CD4-positive, alpha-beta T cell treated with Interleukin-1 beta for 1 hour (primary cell): ENCODE measurements around the gene HSPB7.
"Not testable (repeated sequence)": the region's sequence is repeated elsewhere in the genome, so short reads cannot be mapped to it uniquely, and the experiment has no call there.

ENCODE experiments used
- DNase-seq, 2 donors: peaks; one replicate each; pipeline ENCODE4 v3.0.0-alpha.2; 2020 to 2022

HSPB7 gene

GRCh38 chr1:16017461-16018303, at the start of gene HSPB7:
Gene HSPB7, minus strand, starts transcription at chr1:16018043. Its CDS starts 80 bp downstream, at chr1:16017963.
- no peak for DNase-seq

DNA sequence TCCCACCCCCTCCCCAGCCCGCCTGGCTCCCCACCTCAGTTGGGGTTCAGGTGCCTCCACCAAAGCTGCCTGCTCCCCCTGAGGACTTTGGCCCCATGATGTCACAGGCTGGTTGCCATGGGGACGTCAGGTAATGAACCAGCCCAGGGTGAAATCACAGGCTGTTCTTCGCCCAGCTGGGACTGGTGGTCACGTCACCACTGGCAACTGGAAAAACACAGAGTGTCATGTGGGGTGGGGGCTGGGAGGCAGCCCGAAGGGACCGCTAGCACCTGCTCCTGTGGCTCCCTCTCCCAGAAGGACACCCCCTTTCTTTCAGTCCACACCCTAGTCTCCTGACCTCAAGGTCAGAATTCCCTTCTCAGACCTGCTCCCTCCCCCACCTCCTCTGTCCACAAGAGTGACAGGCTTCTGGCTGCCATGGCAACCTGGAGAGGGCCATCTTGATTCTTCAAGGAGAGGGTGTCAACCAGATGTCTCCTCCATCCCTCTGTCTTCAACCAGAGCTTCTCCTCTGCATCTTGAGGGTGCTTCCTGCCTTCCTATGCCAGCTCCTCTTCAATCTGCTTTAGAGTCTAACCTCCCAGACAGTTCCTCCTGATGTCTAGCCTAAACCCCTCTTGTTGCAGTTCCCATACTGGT, 49.4 kb upstream of the HSPB7 start:
- peak in 1 of 2 donors; percentile 6 for DNase-seq

GRCh38 chr1:16066245-16066644, 48.4 kb upstream of the HSPB7 start:
- no peak for DNase-seq

GRCh38 chr1:16065269-16065576, 47.4 kb upstream of the HSPB7 start:
- DNase-seq, result no peak

DNA sequence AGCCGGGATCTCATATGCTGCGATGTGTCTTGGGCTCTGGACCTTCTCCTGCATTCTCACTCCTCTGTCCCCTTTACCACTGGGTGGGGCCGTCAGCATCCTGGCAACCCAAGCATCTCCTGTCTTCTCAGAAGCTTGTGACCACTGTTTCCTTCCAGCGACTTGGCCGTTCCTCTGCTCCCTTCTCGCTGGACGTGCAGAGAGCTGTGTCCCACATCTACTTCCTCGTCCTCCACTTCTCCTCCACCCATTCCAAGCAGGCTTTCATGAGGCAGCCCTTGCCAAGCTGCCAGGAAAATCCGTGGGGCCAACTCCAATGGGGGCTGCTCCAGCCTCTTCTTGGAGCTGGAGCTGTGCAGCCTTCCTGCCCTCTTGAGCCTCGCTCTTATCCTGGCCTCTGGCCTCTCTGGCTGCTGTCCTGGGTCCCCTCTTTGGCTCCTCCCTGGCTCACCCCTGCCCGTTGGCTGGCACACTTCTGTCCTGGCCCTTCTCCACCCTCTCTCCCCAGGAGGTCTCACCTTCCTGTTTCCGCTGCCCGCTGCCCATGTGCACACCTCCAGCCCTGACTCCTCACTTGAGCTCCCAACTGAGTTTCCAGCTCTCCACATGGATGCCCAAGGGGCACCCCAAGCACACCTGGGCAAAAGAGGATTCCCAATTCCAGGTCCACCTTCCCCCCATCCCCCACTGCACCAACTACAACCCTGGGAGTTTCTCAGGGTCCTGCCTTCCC, 46.9 kb upstream of the HSPB7 start:
- DNase-seq, result no peak

GRCh38 chr1:16063921-16064320, 46.1 kb upstream of the HSPB7 start:
- no peak for DNase-seq

GRCh38 chr1:16063226-16063829, 45.5 kb upstream of the HSPB7 start:
- DNase-seq, result no peak

DNA sequence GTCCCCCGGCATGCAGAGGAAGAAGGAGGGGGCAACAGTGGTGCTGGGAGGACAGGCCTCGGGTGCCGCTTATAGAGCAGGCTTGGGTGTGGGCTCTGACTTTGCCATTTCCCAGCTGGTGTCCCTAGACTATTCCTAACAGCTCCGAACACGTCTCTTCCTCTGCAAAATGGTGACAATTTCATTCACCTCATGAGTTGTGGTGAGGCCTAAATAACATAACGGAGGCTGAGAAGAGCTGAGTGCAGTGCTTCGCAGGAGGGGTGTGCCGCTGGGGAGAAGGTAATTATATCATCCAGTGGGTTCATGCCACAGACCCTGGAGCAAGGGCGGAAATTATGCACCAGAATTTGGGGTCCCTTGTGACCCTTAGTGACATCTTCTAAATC, 44.8 kb upstream of the HSPB7 start:
- DNase-seq, result not testable (repeated sequence)

DNA sequence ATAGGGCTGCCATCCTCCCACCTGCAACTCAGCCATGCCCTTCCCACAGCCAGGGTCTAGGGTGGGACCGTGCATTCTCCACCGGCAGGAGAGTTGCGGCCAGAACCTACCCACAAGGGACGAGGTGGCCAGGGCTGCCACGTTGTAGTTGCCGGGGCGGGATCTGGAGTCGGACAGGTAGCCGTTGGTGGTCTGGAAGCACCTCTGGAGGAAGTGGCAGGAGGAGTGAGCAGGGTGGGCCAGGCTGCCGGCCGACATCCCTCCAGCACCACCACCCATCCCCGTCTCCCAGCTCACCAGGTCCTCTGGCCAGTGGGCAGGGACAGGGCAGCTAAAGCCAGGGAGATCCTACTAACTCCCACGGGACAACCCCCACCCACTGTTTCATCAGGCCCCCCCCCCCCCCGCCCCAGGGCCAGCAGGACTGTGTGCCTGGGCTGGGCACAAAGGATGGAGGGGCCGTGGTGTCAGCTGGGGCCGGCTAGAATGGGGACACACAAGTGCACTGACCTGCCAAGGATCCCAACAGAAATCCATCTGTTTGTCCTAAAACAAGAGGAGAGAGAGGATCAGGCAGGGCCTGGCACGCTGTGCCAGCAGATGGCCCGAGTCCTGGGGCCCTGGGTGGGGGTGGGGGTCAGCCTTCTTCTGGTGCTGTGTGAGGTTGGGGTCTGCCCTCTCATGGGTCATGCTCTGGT, 44.3 kb upstream of the HSPB7 start:
- DNase-seq, result not testable (repeated sequence)

DNA sequence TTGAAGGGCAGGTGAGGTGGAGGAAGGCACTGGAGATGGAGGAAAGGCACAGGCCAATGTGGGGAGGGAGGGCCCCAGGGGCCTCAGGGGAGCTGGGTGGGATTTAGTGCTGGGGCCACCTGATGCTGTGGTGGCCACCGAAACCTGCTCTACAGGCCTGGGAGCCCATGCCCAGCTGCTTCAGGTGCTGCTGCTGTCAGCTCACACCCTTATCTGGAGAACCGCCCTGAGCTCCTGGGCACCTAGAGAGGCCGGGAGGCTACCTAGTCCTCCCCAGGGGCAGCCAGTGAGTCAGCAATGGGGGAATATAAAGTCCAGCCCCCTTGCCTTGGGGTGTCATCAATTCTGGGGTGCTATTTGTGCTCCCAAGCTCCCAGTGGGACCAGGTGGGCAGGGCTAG, 43.4 kb upstream of the HSPB7 start:
- DNase-seq, result no peak

DNA sequence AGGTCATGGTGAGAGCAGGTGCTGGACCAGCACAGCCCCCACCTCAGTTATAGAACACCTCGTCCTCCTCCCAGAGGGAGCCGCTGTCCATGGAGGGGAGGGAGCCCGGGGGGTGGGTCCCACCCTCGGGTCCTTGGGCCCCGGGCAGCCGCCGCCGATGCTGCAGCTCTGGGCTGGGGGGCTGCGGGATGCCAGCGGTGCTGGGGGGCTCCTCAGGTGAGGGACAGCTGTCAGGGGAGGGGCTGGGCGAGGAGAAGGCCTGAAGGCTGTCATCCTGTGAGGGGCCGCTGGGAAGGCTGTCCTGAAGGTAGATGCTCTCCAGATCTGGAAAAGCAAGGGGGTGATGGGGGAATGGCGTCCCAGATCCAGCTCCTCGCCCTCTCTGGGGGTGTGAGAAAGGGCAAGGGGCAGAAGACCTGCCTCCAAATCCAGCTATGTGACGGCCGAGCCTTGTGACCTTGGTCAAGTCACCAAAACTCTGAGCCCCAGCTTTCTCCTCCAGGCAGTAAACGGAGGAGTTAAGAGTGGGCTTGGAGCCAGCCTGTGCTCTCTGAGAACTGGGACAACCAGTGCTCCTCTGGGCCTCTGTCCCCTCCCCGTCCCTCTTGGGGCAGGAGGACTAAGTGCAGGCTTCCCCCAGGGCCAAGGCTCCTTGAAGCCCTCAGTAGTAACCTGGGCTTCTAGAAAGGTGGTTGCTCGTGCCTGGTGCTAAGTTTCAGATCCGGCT, 40.7 kb upstream of the HSPB7 start:
- DNase-seq, result not testable (repeated sequence)

- DNase-seq, result not testable (repeated sequence)
Observed at GRCh38 chr1:16057314-16057915, 39.6 kb upstream of the HSPB7 start.

DNA sequence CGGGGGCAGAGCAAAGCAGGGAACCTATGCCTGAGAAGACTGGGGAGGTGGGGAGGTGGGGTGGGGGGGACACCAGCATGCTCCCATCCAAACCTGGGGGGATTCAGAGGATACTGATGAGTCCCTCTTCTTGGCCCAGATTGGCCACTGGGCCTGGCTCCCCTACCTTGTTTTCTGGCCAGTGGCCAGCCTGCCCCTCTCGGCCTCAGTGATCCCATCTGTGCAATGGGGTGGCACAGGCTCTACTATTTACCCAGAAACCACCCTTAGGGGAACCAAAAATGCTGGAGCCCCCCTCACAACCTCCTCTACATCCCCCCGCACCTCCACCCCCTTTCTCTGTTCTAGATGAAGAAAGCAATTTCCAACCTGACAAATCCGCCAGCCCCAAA, 38.7 kb upstream of the HSPB7 start:
- DNase-seq, result not testable (repeated sequence)

DNA sequence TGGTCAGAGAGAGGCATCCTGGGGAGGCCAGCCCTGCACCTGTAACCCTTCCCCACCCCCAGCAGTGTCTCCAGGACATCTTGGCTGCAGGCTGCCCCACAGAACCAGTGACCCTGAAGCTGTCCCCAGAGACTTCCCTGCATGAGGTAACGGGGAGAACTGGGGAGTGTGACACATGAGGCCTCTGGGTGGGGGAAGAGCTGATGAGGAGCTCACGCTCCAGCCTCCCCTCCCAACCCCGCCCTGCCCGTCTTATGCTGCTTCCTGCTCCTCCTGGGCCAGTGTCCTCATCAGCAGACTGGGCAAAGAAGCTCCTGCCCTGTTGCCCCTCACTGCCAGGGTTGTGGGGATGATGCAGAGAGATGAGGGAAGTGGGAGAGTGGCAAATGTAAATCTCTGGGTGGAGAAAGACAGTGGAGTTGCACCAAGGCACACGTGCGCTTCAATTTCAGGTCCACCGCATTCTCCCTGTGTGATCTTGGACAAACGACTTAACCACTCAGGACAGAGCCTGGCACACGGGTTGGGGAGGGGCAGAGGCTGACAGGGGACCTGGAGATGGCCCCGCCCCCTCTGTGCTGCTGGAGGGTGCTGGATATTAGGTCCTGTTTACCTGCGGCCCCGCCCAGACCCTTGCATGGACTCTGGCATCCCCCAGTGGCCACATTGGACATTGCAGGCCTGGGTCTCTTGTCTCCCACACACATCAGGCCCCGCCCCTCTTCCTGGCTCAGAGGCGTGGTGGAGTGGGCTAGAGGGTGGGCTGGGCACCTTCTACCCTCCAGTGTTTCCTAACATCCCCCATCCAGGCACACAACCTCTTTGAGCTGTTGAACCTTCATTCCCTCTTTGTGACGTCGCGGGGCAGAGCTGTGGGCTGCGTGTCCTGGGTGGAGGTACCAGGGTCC, 38.0 kb upstream of the HSPB7 start:
- peak; percentile 85 to 88 for DNase-seq

GRCh38 chr1:16054598-16055540, 37.0 kb upstream of the HSPB7 start:
- DNase-seq, result no peak

DNA sequence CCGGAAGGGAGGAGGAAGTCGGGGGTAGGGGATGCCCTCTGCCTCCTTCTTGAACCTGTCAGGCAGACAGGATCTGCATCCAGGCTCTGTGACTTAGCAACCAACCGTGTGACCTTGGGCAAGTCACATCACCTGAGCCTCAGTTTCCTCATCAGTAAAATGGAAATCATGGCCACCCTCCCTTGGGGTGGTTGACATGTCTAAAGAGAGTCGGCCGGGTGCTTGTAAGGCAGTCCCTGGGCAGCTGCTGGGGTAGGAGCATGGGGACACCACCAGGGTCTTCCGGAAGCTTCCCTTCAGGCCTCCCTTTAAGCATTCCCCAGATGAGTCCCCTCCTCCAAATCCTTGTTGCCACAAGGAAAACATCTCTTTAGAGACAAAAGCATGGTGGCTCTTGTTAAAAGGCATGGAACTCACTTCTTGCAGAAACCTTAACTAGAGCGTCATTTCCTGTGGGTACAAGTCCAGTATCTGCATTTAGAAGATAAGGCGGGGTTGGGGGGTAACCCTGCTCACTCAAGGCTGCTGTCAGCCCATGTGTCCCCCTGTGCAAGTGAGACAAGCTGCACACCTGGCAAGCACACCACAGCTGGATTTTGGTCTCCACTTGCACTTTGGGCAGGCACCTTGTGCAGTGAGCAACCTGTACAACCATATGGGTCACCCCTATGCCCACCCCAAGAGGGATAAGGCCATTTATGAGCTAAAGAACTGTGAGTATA, 36.1 kb upstream of the HSPB7 start:
- no peak for DNase-seq

- DNase-seq, result not testable (repeated sequence)
Observed at GRCh38 chr1:16051949-16052348, 34.1 kb upstream of the HSPB7 start.

- no peak for DNase-seq
Observed at GRCh38 chr1:16051039-16051438, 33.2 kb upstream of the HSPB7 start.

DNA sequence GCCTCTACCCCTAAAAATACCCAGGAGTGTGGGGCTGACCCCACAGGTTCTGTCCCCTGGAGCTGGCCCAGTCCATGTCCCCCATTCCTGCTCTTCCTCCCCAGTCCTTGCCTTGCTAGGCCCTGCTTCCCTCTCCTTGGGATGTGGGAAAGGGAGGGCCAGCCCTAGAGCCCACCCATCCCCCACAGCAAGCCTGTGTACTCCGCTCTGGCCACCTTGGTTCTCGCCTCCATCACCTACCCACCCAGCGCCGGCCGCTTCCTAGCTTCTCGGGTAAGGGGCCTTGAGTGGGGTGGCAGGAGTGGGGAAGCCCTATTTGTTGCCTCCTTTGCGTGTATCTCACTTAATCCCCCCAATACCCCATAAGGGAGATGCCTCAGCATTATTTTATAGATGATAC, 32.5 kb upstream of the HSPB7 start:
- DNase-seq, result no peak
